ENCODE data around the gene SLAMF9. TPM values are rescaled to one million over a fixed set of nuclear protein-coding genes. Genes with fewer than 3 reads are reported as not detected.

The SLAMF9 gene
- total RNA-seq, 1 experiment from 2014 or later, result 17.9 TPM

DNA sequence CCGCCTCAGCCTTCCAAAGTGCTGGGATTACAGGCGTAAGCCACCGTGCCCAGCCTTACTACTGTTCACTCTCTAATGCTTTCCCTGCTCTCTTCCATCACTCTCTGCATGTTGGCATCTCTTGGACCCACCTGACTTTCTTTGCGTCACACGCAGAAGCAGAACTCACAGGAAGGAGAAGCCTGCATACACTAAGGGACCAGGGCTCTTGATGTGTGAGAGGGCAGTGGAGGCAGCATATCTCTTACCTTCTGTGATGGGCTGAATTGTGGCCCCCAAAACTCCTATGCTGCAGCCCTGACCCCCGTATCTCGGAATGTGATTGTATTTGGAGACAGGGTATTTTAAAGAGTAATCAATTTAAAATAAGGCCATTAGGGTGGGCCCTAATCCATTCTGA is 26.7 kb upstream of the SLAMF9 start:
- DNase-seq (ENCODE audit: low read depth, low spot score), result no peak
- in situ Hi-C loops (cut with HindIII; ENCODE audit: low pct_unique_long_range_greater_than_20kb, low sequenced_read_pairs), result no loop called here

- in situ Hi-C loops (cut with HindIII; ENCODE audit: low pct_unique_long_range_greater_than_20kb, low sequenced_read_pairs), result no loop called here
- no peak for DNase-seq (ENCODE audit: low read depth, low spot score)
Measured at GRCh38 chr1:159980076-159980475, 26.0 kb upstream of the SLAMF9 start.

DNA sequence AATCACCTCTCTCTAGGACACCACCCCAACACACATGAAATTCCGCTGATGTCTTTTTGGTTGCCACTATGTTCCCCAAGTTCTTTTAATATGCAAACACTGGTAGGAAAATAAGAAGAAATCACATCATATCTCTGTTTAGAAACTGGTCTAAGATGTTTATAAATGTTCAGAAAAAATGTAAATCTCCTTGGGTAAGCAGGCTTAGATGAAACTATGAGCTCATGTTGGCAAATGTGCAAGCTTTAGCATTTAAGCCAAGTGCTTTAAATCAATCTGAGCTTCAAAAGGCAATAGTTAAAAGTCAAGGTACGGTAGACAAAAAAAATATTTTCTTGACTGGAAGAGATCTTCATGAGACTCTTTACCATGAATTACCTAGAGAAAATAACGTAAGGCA is 25.2 kb upstream of the SLAMF9 start:
- in situ Hi-C loops (cut with HindIII; ENCODE audit: low pct_unique_long_range_greater_than_20kb, low sequenced_read_pairs), result no loop called here
- no peak for DNase-seq (ENCODE audit: low read depth, low spot score)

GRCh38 chr1:159978107-159978398 is 24.0 kb upstream of the SLAMF9 start:
- DNase-seq (ENCODE audit: low read depth, low spot score), result no peak
- in situ Hi-C loops (cut with HindIII; ENCODE audit: low pct_unique_long_range_greater_than_20kb, low sequenced_read_pairs), result no loop called here

GRCh38 chr1:159977364-159978106 is 23.5 kb upstream of the SLAMF9 start:
- in situ Hi-C loops (cut with HindIII; ENCODE audit: low pct_unique_long_range_greater_than_20kb, low sequenced_read_pairs), result no loop called here
- DNase-seq (ENCODE audit: low read depth, low spot score), result no peak

- no peak for DNase-seq (ENCODE audit: low read depth, low spot score)
- in situ Hi-C loops (cut with HindIII; ENCODE audit: low pct_unique_long_range_greater_than_20kb, low sequenced_read_pairs), result no loop called here
Measured at GRCh38 chr1:159974350-159974965, 20.4 kb upstream of the SLAMF9 start.

DNA sequence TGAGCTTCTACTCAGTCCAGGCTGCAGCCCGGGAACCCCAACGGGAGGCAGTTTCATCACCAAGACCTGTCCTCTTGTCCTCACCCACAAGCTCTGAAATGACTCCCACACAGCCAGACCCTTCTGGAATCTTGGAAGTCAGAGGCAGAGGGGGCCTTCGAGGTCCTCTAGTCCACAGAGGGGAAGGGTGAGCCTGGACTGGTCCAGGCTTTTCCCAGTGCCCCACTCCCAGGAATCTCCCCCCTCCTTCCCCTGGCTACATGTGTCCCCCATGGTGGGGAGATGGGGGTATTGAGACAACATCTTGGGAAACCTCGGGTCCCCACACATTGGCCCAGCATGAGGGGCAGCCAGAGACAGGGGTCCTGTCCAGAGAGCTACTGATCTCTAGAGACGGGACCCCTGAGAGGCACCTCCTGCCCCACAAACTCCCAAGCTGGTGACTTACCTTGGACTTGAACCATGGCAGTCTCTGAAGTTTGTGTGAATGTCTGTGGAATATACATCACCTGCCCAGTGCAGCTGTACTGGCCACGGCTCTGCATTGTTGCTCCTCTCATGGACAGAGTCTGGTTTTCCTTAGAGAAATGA is 19.4 kb upstream of the SLAMF9 start:
- DNase-seq (ENCODE audit: low read depth, low spot score), result no peak
- in situ Hi-C loops (cut with HindIII; ENCODE audit: low pct_unique_long_range_greater_than_20kb, low sequenced_read_pairs), result no loop called here

DNA sequence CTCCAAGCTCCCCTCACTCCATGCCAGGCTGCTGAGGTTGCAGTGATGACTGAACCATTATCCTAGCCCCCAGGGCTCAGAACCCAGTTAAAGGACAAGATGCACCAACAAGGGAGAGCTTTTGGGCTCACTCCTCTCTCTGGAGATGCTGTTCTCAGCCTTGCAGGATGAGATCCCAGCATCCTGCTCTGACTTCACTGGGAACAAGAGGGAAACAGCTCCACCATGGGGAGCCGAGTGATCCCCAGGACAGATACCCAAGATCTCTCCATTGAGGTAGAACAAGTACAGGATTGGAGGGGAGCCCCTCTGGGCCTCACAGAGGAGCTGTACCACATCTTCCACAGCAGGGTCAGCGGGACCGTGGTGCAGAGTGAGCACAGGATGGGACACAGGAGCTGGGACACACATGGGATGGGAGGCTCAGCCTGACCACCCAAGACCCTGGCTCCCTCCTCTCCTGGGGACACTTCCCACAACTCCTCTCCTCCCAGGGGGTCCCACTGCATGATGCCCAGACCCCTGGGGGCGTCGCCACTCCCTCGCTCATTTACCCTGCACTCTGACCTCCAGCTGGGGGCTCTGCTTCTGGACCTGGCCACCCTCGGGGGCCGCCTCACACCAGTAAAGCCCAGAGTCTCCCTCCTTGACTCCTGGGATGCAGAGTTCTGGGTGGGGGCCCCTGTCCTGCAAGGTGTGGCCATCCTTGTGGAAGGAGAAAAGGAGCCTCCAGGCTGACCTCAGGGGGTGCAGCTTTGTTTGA is 18.6 kb upstream of the SLAMF9 start:
- in situ Hi-C loops (cut with HindIII; ENCODE audit: low pct_unique_long_range_greater_than_20kb, low sequenced_read_pairs), result no loop called here
- no peak for DNase-seq (ENCODE audit: low read depth, low spot score)

GRCh38 chr1:159970932-159971342 is 16.9 kb upstream of the SLAMF9 start:
- DNase-seq (ENCODE audit: low read depth, low spot score), result peak; percentile 80
- in situ Hi-C loops (cut with HindIII; ENCODE audit: low pct_unique_long_range_greater_than_20kb, low sequenced_read_pairs), result no loop called here

- no peak for DNase-seq (ENCODE audit: low read depth, low spot score)
- in situ Hi-C loops (cut with HindIII; ENCODE audit: low pct_unique_long_range_greater_than_20kb, low sequenced_read_pairs), result no loop called here
Measured at GRCh38 chr1:159968901-159969300, 14.9 kb upstream of the SLAMF9 start.

GRCh38 chr1:159965263-159965662 is 11.2 kb upstream of the SLAMF9 start:
- DNase-seq (ENCODE audit: low read depth, low spot score), result no peak
- in situ Hi-C loops (cut with HindIII; ENCODE audit: low pct_unique_long_range_greater_than_20kb, low sequenced_read_pairs), result no loop called here

GRCh38 chr1:159964144-159964543 is 10.1 kb upstream of the SLAMF9 start:
- DNase-seq (ENCODE audit: low read depth, low spot score), result no peak
- in situ Hi-C loops (cut with HindIII; ENCODE audit: low pct_unique_long_range_greater_than_20kb, low sequenced_read_pairs), result no loop called here

DNA sequence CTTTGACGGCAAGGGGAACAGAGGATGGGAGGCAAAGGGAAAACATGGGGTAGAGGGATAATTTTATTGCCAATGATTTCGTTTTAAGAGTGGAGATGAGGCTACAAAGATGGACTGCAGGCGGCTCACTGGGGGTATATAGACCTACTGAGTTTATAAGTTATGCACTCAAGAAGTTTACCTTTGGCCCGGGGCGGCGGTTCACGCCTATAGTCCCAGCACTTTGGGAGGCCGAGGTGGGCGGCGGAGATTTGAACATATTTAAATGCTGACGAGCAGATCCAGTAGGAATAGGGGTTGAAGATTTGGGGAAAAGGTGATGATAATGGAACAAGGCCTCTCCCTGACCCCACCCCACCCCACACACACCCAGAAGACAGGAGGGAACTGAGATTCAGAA is 8.1 kb upstream of the SLAMF9 start:
- in situ Hi-C loops (cut with HindIII; ENCODE audit: low pct_unique_long_range_greater_than_20kb, low sequenced_read_pairs), result no loop called here
- no peak for DNase-seq (ENCODE audit: low read depth, low spot score)

- in situ Hi-C loops (cut with HindIII; ENCODE audit: low pct_unique_long_range_greater_than_20kb, low sequenced_read_pairs), result no loop called here
- no peak for DNase-seq (ENCODE audit: low read depth, low spot score)
Measured at GRCh38 chr1:159961636-159962035, 7.6 kb upstream of the SLAMF9 start.

- in situ Hi-C loops (cut with HindIII; ENCODE audit: low pct_unique_long_range_greater_than_20kb, low sequenced_read_pairs), result no loop called here
- DNase-seq (ENCODE audit: low read depth, low spot score), result no peak
Measured at GRCh38 chr1:159960721-159961381, 6.8 kb upstream of the SLAMF9 start.

- in situ Hi-C loops (cut with HindIII; ENCODE audit: low pct_unique_long_range_greater_than_20kb, low sequenced_read_pairs), result no loop called here
- DNase-seq (ENCODE audit: low read depth, low spot score), result no peak
Measured at GRCh38 chr1:159959451-159959850, 5.4 kb upstream of the SLAMF9 start.

GRCh38 chr1:159958719-159959380 is 4.8 kb upstream of the SLAMF9 start:
- DNase-seq (ENCODE audit: low read depth, low spot score), result no peak
- in situ Hi-C loops (cut with HindIII; ENCODE audit: low pct_unique_long_range_greater_than_20kb, low sequenced_read_pairs), result no loop called here

GRCh38 chr1:159957824-159958268 is 3.8 kb upstream of the SLAMF9 start:
- DNase-seq (ENCODE audit: low read depth, low spot score), result no peak
- in situ Hi-C loops (cut with HindIII; ENCODE audit: low pct_unique_long_range_greater_than_20kb, low sequenced_read_pairs), result no loop called here
